ENCODE data around the gene LRRC52.

The LRRC52 gene

DNA sequence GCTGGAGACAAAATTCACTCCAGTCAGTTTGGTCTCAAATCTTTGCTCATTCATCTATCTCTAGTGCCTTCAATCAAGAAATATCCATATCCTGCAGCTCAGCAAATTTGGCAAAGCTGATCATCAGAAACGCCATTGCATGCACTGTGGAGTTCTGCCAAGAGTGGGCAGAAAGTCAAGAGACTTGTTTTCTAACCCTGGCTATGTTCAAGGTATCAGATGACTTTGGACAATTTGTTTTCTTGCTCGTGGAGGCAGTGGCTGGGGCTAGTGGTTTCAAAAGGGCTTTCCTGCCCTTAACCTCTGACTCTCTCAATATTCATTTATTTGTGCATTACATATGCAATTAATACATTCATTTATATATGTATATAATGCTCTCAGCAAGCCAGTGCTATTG lies 12.8 kb upstream of the LRRC52 start:
- Histone ChIP-seq H4K20me1 (ENCODE audit: low read depth, low read length) (no peaks in the 10 kb centered on the region), H3K9ac (ENCODE audit: low read length) (no peak overlapping the region), H3K36me3 (ENCODE audit: low read length) (no peaks in the 10 kb centered on the region), H3K27ac (ENCODE audit: low read depth, low read length) (no peak overlapping the region), H3K79me2 (ENCODE audit: insufficient read depth, low read length) (no peaks in the 10 kb centered on the region), H3K9me3 (ENCODE audit: insufficient read depth, low read length) (no peaks in the 10 kb centered on the region), H3K4me2 (ENCODE audit: low read depth, low read length, poor library complexity, severe bottlenecking) (no peak overlapping the region), H3K27me3 (ENCODE audit: low read length) (no peaks in the 10 kb centered on the region), H3K9me2 (replicated peaks; ENCODE audit: insufficient read depth, low read length) (no peaks in the 10 kb centered on the region), H3F3A (ENCODE audit: insufficient read depth) (no peaks in the 10 kb centered on the region), H3K4me3 (ENCODE audit: insufficient read depth, low read length, poor library complexity, severe bottlenecking) (no peak overlapping the region), H2AFZ (ENCODE audit: low read depth, low read length, severe bottlenecking) (no peak overlapping the region)
- TF ChIP-seq, protein P1, sequence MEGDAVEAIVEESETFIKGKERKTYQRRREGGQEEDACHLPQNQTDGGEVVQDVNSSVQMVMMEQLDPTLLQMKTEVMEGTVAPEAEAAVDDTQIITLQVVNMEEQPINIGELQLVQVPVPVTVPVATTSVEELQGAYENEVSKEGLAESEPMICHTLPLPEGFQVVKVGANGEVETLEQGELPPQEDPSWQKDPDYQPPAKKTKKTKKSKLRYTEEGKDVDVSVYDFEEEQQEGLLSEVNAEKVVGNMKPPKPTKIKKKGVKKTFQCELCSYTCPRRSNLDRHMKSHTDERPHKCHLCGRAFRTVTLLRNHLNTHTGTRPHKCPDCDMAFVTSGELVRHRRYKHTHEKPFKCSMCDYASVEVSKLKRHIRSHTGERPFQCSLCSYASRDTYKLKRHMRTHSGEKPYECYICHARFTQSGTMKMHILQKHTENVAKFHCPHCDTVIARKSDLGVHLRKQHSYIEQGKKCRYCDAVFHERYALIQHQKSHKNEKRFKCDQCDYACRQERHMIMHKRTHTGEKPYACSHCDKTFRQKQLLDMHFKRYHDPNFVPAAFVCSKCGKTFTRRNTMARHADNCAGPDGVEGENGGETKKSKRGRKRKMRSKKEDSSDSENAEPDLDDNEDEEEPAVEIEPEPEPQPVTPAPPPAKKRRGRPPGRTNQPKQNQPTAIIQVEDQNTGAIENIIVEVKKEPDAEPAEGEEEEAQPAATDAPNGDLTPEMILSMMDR (IDR thresholded peaks at IDR 0.05; ENCODE audit: insufficient read depth, low read length, poor library complexity, severe bottlenecking): no peak
- TF ChIP-seq EZH2phosphoT487 (conservative IDR thresholded peaks at IDR 0.05; ENCODE audit: low read length): no peak

DNA sequence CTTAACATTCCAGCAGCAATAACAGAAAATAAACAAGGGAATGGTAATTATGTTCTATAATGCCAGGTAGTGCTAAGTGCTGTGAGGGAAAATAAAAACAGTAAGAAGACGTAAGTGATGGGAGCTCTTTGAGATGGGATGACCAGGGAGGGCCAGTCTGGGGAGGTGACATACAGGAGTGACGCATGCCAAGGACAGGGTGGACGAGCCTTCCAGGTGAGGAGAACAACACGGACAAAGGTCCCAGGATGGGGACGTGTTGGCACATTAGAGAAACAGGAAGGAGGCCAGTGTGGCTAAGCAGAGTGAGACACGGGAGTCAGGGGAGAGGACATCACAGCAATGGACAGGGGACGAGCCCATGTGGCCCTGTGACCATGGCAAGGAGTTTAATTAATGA lies 11.7 kb upstream of the LRRC52 start:
- H2AFZ ChIP-seq (ENCODE audit: low read depth, low read length, severe bottlenecking): no peak overlapping the region
- no peak overlapping the region for H3K9ac ChIP-seq (ENCODE audit: low read length)
- H3F3A ChIP-seq (ENCODE audit: insufficient read depth): no peaks in the 10 kb centered on the region
- no peak overlapping the region for H3K4me3 ChIP-seq (ENCODE audit: insufficient read depth, low read length, poor library complexity, severe bottlenecking)
- no peaks in the 10 kb centered on the region for H3K9me2 ChIP-seq (replicated peaks; ENCODE audit: insufficient read depth, low read length)
- H3K27ac ChIP-seq (ENCODE audit: low read depth, low read length): no peak overlapping the region
- no peak overlapping the region for H3K4me2 ChIP-seq (ENCODE audit: low read depth, low read length, poor library complexity, severe bottlenecking)
- no peak for TF ChIP-seq EZH2phosphoT487 (conservative IDR thresholded peaks at IDR 0.05; ENCODE audit: low read length)
- TF ChIP-seq, protein P1 (IDR thresholded peaks at IDR 0.05; ENCODE audit: insufficient read depth, low read length, poor library complexity, severe bottlenecking): no peak
- H3K36me3 ChIP-seq (ENCODE audit: low read length): no peaks in the 10 kb centered on the region
- no peaks in the 10 kb centered on the region for H4K20me1 ChIP-seq (ENCODE audit: low read depth, low read length)
- H3K79me2 ChIP-seq (ENCODE audit: insufficient read depth, low read length): no peaks in the 10 kb centered on the region
- H3K27me3 ChIP-seq (ENCODE audit: low read length): no peaks in the 10 kb centered on the region
- no peaks in the 10 kb centered on the region for H3K9me3 ChIP-seq (ENCODE audit: insufficient read depth, low read length)

DNA sequence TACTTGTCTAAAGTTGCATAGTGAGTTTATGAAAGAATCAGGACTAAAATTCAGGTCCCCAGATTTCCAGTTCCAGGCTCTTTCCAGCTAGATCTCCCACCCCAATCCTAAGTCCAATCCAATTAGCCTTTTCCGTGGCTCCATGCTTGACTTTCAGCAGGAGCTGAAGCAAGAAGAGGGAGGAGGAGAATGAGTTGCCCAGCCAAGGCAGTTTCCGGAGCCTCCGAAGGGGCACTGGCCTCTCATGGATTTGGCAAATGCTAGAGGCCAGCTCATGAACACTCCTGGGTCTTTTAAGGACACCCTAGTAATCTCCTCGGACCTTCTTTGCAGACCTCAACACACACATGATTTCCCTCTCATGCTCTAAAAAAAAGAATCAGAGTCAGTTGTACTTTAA lies 10.5 kb upstream of the LRRC52 start:
- H3F3A ChIP-seq (ENCODE audit: insufficient read depth): no peaks in the 10 kb centered on the region
- H2AFZ ChIP-seq (ENCODE audit: low read depth, low read length, severe bottlenecking): no peak overlapping the region
- no peak for TF ChIP-seq EZH2phosphoT487 (conservative IDR thresholded peaks at IDR 0.05; ENCODE audit: low read length)
- TF ChIP-seq, protein P1 (IDR thresholded peaks at IDR 0.05; ENCODE audit: insufficient read depth, low read length, poor library complexity, severe bottlenecking): no peak
- H3K27ac ChIP-seq (ENCODE audit: low read depth, low read length): no peak overlapping the region
- H3K9me3 ChIP-seq (ENCODE audit: insufficient read depth, low read length): no peaks in the 10 kb centered on the region
- H3K9ac ChIP-seq (ENCODE audit: low read length): no peak overlapping the region
- no peak overlapping the region for H3K4me3 ChIP-seq (ENCODE audit: insufficient read depth, low read length, poor library complexity, severe bottlenecking)
- no peaks in the 10 kb centered on the region for H3K79me2 ChIP-seq (ENCODE audit: insufficient read depth, low read length)
- H3K9me2 ChIP-seq (replicated peaks; ENCODE audit: insufficient read depth, low read length): no peaks in the 10 kb centered on the region
- no peaks in the 10 kb centered on the region for H3K27me3 ChIP-seq (ENCODE audit: low read length)
- no peak overlapping the region for H3K4me2 ChIP-seq (ENCODE audit: low read depth, low read length, poor library complexity, severe bottlenecking)
- H3K36me3 ChIP-seq (ENCODE audit: low read length): no peaks in the 10 kb centered on the region
- no peaks in the 10 kb centered on the region for H4K20me1 ChIP-seq (ENCODE audit: low read depth, low read length)
